ENCODE data around the gene GFOD1.
"Not testable (repeated sequence)": the region's sequence is repeated elsewhere in the genome, so short reads cannot be mapped to it uniquely, and the experiment has no call there.

GFOD1 gene

DNA sequence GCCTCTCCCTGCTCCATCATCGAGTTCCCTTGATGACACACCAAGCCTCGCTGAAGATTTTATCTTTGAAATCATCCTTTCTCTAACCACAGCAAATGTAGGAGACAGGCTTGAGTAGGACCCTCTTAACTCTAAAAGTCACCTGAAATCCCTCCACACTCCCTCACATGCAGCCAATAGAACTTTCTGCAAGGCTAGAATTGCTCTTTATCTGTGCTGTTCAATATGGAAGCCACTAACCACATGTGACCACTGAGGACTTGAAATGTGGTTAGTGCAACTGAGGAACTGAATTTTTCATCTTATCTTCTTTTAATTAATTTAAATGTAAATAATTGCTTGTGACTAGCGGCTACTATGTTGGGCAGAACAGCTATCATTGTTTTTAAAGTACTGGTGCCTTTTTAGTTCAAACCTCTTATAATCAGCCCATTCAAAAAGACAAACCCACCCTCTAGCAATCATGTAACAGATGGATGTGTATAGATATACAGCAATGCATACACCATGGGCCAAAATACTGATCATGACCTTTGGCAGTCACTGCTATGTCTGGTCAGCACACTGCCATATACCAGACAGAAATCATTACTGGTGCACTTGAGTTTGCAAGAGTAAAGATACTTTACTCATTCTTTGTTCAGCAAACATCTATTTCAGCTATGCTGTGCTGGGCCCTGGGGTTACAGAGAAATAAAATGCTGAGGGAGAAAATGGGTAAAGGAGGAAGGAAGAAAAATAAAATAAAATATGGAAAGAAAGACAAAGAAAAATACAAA, 50.0 kb downstream of the GFOD1 start:
- no peak for DNase-seq

DNA sequence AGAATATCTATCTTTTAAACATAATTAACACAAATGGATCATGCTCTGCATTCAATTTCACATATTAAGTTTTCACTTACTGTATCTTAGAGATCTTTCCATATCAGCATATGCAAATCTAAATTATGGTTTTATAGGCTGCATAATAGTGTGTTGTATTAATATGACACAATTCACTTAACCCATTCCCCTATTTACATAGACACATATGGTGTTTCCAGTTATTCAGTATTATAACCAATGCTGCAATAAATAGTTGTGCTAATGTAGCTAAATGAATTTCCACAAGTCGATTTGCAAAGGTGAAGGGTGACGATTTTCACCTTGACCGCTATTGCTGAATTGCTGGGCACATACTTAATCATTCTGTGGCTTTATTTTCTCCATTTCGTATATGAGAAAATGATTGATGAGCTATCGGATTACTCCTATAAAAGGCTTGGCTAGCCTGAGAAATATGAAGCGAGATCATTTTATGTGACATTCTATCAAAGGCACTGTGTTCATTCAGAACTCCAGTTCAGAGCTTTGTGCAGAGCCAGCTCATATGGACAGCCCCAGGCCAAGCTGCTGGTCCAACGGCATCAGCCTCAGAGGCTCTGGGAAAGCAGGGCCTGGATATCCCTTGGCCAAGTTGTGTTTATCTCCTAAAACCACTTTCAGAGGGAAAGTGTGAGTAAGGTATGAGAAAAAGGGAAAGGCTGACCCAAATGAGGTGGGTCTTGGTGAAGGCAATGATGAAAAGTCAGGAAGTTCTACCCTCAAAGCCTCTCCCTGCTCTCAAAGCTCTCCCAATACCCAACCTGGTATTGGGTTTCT, 50.8 kb downstream of the GFOD1 start:
- DNase-seq, result no peak

DNA sequence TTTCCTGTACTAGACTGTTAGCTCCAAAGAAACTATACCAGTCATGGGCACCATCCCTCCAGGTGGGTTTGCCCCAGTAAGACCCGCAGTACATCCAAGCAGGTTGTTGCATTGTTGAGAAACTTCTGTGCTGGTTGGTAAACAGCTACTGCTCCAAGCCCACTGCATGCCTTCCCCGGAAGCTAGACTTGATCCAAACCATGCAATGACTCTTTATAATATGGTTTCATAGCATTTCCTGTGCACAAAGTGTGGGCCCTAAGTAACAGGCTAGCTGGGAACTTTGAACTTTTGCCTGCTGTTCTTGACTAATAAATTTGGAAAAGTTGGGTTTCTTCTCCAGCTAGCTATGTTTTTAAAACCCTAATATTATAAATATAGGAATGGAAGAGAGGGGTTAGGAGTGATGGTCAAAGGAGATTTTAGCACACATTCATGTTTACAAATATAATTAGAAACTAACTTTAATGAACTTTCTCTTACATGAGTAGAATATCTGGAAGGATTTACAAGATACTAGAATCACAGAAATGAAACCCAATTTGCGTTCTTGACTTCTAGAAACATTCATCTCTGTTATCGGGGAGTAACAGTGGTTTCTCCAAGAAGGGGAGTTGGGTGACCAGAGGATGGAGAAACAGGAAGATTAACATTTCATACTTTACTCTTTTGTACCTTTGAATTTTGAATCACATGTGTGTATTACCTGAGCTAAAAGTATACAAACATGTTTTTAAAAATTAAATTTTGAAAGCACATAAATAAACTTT, 51.7 kb downstream of the GFOD1 start:
- DNase-seq, result no peak

DNA sequence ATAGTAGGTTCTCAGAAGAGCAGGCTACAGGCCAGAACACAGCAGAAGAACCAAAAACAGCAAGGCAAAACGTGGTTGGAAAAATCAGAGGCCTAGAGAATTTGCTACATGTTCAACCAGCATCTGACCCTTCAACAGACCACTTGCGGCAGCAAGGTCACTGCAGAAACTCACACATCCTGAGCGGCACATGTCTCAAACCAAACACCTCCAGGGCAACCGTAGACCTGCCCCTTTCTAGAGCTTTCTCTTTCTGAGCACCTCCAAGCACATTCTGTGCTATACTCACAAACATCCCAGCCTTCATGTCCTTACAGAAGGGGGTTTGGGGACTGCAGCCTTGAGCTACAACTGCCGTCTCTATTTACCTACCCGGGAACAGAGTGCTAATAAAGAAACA, 52.6 kb downstream of the GFOD1 start:
- no peak for DNase-seq

DNA sequence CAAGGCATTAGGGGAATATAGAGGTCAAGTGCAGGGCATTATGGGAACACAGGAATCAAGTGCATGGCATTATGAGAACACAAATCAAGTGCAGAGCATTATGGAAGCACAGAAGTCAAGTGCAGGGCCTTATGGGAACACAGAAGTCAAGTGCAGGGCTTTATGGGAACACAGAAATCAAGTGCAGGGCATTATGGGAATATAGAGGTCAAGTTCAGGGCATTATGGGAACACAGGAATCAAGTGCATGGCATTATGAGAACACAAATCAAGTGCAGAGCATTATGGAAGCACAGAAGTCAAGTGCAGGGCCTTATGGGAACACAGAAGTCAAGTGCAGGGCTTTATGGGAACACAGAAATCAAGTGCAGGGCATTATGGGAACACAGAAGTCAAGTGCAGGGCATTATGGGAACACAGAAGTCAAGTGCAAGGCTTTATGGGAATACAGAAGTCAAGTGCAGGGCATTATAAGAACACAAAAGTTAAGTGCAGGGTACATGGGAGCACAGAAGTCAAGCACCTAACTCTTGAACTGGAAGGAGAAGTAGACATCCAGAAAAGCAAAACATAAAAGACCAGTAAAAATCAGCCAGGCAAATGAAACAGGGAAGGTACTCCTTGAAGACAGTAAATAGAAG, 53.1 kb downstream of the GFOD1 start:
- DNase-seq, result not testable (repeated sequence)

DNA sequence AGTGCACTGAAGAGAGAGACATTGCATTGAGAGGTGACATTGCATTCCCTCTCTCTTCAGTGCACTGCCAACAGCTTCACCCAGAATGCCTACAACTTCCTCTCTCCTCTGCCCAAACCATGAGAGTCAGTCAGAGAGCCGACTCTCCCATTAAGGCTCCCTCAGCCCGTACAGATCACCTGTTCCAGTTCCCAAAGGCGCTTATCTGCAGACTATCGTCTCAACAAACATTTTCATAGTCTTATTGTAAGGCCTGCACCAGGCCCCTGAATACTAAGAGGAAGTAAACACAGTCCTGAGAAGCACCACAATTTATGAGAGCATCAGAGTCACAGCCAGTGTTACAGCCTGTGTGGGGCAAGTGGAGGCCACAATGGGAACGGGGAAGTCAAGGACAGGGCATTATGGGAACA, 53.7 kb downstream of the GFOD1 start:
- DNase-seq, result no peak

DNA sequence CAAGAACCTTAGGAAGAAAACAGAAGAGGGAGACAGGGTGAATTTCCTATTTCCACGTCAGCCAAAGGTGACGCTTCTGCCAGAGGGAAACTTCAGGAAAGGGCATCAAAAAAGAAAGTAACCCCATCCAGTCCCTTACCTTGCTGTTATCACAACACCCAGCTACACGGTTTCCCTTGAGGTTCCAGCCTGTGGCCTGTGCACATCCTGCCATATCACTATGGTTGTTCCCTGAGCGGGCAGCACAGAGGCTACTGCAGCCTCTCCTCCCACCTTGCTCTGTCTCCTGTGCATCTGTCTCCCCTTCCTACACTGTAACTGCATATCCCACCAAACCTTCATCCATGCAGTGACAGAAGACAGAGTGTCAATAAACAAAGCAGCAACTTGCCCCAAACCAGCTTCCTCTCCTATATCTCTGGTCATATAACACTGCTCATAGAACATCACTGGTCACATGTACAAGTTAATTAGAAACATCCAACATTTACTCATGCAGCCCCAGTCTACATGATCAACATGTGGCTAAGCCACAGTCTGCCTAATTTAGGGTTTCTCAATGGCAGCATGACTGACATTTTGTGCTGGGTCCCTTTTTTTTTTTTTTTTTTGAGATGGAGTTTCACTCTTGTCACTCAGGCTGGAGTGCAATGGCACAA, 54.7 kb downstream of the GFOD1 start:
- DNase-seq, result no peak

DNA sequence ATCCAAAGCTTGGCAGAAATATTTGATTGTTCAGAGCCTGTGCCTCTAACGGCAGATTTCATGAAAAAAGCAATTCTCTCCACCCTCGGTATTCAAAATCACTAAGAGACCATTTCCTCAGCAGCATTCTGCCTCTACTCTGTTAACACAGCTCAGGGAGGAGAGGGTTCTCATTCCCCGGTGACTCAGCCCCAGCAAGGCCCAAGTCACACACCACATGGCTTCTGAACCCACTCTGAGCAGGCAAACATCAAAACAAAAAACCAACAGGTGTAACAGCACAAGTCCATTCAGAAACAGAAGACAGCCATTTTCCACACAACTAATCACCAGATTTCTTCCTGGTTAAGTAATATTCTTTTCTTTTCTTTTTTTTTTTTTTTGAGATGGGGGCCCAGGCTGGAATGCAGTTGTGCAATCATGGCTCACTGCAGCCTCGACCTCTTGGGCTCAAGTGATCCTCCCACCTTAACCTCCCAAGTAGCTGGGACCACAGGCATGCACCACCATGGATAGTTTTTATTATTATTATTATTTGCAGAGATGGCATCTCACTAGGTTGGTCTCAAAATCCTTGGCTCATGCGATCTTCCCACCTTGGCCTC, 55.4 kb downstream of the GFOD1 start:
- no peak for DNase-seq

DNA sequence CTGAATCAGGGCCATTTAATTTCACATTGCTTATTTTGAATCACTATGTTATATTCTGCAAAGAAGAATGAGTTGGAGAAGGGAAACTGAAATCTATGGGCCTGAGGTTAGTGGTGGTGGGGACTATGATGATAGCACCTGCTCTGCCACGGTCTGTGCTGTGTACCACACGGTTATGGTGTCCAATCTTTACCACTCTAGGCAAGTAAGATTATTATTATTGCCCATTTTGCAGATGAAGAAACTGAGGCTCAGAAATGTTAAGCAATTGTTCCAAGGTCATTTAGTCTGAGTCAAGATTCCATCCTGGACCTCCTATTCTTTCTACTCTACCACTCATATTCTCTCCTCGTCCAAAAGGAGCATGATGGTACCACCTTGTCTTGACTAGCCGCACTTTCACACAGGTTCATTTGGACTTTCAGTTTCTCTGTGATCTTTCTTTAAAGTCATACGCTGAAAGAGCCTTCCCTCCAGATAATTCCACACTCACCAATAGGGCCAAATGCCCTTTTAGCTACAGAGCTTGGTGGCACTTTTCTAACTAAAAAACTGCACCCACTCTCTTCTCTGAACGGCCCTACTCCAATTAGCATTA, 56.2 kb downstream of the GFOD1 start:
- no peak for DNase-seq

DNA sequence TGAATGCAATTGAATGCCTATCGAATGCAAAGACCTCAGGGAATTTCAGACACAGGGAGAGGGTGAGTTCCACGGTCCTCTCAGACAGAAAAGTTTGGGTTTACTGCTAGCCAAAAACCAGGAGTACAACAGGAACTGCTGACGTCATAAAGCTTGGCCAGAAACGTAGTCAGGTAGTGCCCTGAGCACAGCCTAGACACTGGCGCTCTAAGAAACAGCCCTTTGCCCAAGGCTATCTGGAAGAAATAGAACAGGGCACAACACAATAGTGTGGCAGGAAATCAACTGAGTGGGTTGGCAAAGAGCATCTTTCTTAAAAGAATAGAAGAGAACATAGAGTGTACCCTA, 58.0 kb downstream of the GFOD1 start:
- no peak for DNase-seq

DNA sequence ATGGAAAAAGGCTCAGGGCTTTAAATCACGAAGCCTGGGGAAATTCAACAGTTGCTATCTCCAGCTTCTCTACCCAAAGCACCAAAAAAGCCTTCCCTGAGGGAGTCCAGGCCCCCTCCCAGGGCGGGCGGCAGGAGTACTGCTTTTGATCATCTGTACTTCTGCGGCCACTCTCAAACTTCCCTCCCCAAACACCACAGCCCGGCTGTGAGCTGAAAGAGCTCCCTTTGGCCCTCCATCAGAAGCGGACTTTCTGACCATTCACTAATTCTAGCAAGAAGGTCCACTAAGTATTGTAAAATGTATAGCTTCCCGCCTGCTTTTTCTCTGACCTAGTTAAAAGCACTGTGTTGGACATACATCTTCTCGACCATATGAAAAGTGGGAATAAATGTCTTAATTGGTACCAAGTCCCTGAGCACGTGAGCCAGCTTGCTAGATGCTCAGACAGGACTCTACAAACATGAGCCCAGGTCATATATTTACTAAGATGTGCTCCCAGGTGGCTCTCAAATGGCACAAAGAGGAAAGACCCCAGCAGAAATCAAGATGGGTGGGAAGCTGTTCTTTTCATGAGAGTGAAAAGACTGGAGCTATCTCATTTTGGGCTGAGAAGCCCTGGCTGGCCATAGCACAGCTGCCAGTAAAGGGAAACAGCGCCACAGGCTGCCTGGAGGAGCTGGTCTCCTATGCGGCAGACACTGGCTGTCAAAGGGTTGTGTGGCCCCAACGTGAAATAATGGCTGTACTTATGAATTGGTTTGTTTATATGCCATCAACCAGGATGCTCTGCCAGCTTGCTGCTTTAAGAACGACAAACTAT, 58.6 kb downstream of the GFOD1 start:
- no peak for DNase-seq

DNA sequence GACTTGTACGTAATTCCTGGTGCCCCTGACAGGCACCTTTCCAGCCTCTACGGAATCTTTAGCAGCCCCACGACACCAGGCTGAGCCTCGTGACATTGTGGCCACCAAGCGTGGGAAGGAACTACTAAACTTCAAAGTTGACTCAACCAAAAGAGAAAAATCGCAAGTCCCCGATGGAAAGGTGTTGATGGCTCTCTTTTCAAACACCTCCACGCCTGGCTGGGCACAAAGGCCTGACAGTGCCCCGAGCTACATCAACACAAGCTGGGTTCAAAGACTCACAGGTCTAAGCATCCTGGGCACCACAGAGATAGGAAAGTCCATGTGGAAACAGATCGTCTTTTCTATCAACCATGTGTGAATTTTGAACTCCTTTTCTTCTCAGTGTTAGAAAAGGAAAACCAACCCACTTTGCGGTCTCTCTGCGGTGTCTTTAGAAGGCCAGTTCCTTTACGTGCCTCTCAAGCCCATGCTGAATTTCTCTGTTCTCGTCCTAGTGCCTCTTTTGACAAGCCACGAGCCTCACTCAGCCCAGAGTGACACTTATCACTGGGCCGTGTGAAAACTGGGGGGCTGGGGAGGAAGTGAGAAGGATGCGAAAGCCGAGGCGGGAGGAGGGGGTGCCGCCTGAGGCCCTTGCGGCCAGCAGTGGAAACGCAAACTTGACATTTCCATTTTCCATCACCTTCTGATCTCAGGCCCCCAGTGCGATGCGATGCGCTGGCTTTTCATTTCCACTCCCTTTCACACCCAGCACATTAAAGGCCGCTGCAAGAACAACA, 59.4 kb downstream of the GFOD1 start:
- DNase-seq, result no peak

DNA sequence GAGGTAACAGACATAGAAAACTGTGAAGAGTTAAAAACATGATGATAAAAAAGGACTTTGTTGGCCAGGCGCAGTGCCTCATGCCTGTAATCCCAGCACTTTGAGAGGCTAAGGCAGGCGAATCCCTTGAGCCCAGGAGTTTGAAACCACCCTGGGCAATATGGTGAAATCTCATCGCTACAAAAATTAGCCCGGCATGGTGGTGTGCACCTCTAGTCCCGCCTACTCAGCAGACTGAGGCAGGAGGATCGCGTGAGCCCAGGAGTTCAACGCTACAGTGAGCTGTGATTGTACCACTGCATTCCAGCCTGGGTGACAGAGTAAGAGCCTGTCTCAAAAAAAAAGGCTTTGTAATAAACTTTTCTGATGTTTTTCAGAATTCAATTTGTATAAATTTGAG, 60.1 kb downstream of the GFOD1 start:
- no peak for DNase-seq

DNA sequence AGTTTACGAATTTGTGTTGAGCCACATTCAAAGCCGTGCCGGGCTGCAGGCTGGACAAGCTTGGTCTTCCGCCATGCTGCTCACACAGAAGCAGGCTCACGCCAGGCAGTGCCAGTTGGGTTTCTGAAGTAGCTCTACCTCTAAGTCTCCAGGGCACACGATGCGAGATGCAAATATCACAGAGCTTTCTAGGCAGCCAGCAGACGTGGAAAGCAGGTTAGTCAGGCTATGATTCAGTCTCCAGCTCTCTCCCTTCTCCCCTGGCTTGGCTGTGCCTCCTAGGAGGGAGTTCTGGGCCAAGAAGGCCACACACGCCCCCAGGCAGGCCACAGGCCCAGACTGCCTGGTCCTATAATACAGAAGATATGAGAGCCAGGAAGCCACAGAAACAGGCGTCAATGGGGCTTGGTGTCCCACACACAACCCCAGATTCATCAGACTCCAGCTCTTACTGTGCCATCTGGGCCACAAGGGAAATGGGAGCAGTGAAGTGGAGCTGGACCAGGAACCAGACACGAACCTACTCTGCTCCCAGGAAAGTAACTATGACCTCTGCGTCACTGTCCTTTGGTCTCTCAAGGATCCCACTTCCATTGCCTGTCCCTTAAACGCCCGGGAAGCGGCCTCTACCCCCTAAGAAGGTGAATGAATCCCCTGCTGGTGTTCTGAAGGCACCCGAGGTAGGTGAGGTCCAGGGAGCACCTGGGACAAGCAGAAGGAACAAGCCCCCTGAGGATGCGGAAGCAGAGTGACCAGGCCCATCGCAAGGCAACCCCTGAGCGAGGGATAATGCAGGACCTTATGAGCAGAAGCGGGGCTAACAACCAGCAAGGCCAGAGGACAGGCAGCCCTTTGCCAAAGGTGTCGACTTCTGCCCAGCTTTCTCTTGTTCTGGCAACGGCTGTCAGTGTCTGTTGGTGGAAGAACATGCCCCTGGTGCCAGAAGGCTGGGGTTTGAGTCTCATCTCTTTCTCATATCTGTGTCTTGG, 61.2 kb downstream of the GFOD1 start:
- DNase-seq, result no peak

DNA sequence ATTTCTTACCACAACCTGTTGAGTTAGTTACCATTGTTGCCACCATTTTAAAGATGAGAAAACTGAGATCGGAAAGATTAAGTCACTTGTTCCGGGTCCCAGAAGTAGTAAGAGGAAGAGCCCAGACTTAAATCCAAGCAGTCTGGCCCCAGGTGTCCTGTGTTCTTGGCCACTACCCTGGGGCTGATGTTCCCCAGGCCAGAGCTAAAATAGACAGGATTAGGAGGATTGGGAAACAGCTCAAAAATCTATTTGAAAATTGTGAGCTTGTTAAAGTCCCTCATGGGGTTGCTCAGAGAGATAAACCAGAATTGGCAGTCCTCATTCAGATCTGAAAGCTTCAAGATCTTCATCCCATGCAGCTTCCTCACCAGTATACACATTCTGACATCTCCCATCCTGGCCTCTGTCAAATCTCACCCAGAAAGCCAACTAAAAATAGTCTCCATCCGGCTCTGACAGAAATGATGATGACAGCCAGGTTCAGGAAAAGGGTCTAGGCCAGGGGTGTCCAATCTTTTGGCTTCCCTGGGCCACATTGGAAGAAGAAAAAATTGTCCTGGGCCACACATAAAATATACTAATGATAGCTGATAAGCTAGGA, 62.0 kb downstream of the GFOD1 start:
- no peak for DNase-seq

DNA sequence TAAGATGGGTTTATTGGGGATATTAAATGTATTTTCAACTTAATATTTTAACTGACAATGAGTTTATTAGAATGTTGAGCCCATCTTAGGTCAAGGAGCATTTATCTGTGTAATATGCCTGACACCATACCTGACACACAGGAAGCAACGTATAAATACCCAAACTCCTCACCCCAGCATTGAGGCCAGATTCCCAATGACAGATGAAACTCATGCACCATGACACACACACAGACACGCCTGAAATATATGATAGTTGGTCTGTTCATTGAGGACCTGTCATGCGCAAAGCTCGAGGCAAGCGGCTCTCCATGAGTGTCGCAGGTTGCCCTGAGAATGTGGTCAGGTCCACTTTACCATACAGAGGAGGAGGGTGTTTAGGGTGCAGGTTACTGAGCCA, 64.1 kb downstream of the GFOD1 start:
- DNase-seq, result no peak

DNA sequence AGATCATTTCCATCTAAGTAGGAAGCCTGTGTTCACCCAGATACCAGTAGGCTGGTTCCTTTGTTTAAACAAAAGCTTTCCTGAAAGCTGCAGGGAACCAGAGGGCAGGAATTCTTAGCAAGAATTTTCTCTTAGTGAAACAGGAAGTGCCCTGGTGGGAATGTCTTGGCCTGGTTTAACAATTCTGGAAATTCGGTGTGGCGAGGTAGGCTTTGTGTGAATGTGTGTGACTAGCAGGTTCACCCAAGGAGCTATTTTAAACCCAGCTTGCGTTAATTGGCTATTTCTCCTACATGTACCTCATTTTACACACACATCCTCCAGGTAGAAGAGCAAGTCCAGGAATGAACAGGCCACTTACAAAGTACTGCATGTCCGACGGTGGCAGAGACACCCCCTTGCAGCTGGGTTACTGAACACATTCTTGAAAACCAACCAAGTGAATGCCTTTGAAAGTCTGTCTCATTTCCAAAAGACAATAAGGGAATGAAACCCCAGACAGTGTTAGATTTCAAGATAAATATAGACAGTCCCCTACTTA, 64.6 kb downstream of the GFOD1 start:
- DNase-seq, result peak; percentile 6
